Mucosa of descending colon (tissue), 3 donors: ENCODE data around the gene BLCAP. TPM values are rescaled to one million over a fixed set of nuclear protein-coding genes. Genes with fewer than 3 reads are reported as not detected.
"Not testable (repeated sequence)": the region's sequence is repeated elsewhere in the genome, so short reads cannot be mapped to it uniquely, and the experiment has no call there.

Source experiments
- ATAC-seq: fragments of 200-7000 bp; cut with Tn5 transposase; one replicate; pipeline ENCODE4 v1.9.1; 2020; ENCODE audit warnings: mild to moderate bottlenecking, moderate library complexity
- DNase-seq, 3 donors: peaks; one replicate each; pipeline ENCODE4 v3.0.0-alpha.2; 2020
- H3K36me3 ChIP-seq: fragments of 200-600 bp; one replicate; pipeline ENCODE4 v1.8.0; 2021; ENCODE audit warnings: low read depth, mild to moderate bottlenecking
- H3K4me1 ChIP-seq: fragments of 200-600 bp; one replicate; pipeline ENCODE4 v1.8.0; 2021; ENCODE audit warnings: low read depth, mild to moderate bottlenecking
- H3K4me3 ChIP-seq: fragments of 200-600 bp; one replicate; pipeline ENCODE4 v1.8.0; 2021; ENCODE audit warnings: mild to moderate bottlenecking
- H3K9me3 ChIP-seq: fragments of 200-600 bp; one replicate; pipeline ENCODE4 v1.8.0; 2021; ENCODE audit warnings: mild to moderate bottlenecking
- CTCF ChIP-seq: fragments of 200-600 bp; IDR thresholded peaks from one replicate; pipeline ENCODE4 v1.8.0; 2022; ENCODE audit warnings: antibody characterized with exemption, mild to moderate bottlenecking
- intact Hi-C, 2 donors: fragments of 100-400 bp; cut with DNase I in 1 of 2; cut with micrococcal nuclease in 1 of 2; formaldehyde crosslinking; loops; one replicate each; pipeline versions ENCODE4 v1.11.0 to v1.11.1; 2022; cut with DNase I, micrococcal nuclease
- total RNA-seq, 3 donors: library from RNA; stranded (reverse); fragmentation: NEBNext Ultra II Directional in 2 of 3; extraction: Animal tissue kit (Norgen Biotek cat#: 25700) in 2 of 3; gene quantifications; one replicate each; pipeline versions ENCODE4 v1.2.1 to v1.2.4, GENCODE V29; 2021 to 2023
- donor health status: DM: no; HTN: no; CAD: no; lungs with moderate emphysema.
- donor health status: DM: no; HTN: no; CAD: no.
- donor health status: DM: no; HTN: yes; CAD: no.

Gene BLCAP
- total RNA-seq, 3 donors from 2014 or later, result 87.9 to 110 (median 108) TPM

- ATAC-seq, result no peak
Measured at GRCh38 chr20:37492096-37492625, 35.5 kb downstream of the BLCAP start.

GRCh38 chr20:37490663-37491350 is 36.9 kb downstream of the BLCAP start:
- no peak for DNase-seq
- Histone ChIP-seq H3K36me3 (no peaks in the 10 kb centered on the region), H3K4me1 (no peaks in the 10 kb centered on the region), H3K4me3 (no peak overlapping the region), H3K9me3 (no peaks in the 10 kb centered on the region)
- intact Hi-C loops, result no loop called here
- no peak for TF ChIP-seq CTCF
- no peak for ATAC-seq

More at GRCh38 chr20:37492096-37492625, 35.5 kb downstream of the BLCAP start:
- TF ChIP-seq CTCF, result no peak
- no peak for DNase-seq
- intact Hi-C loops, result no loop called here
- no peaks in the 10 kb centered on the region for H3K36me3 ChIP-seq
- no peaks in the 10 kb centered on the region for H3K9me3 ChIP-seq
- H3K4me1 ChIP-seq, result no peaks in the 10 kb centered on the region
- H3K4me3 ChIP-seq, result no peak overlapping the region

- H3K36me3 ChIP-seq, H3K4me3 ChIP-seq, ATAC-seq, intact Hi-C loops, H3K4me1 ChIP-seq, DNase-seq, H3K9me3 ChIP-seq: not testable (repeated sequence)
Measured at GRCh38 chr20:37486209-37486608, 41.5 kb downstream of the BLCAP start.

GRCh38 chr20:37484331-37484730 is 43.3 kb downstream of the BLCAP start:
- no peaks in the 10 kb centered on the region for H3K4me1 ChIP-seq
- ATAC-seq (no peak), DNase-seq (no peak)
- no peaks in the 10 kb centered on the region for H3K36me3 ChIP-seq
- no peaks in the 10 kb centered on the region for H3K9me3 ChIP-seq
- intact Hi-C loops, result no loop called here
- H3K4me3 ChIP-seq, result no peak overlapping the region
- no peak for TF ChIP-seq CTCF

GRCh38 chr20:37481610-37482009 is 46.1 kb downstream of the BLCAP start:
- intact Hi-C loops, result no loop called here

More at GRCh38 chr20:37481610-37482009, 46.1 kb downstream of the BLCAP start:
- no peaks in the 10 kb centered on the region for H3K36me3 ChIP-seq
- no peak for TF ChIP-seq CTCF
- H3K4me3 ChIP-seq, result no peak overlapping the region
- DNase-seq (no peak), ATAC-seq (no peak)
- H3K9me3 ChIP-seq, result no peaks in the 10 kb centered on the region
- no peaks in the 10 kb centered on the region for H3K4me1 ChIP-seq
